HPDE6-E6E7 (cell line): ENCODE data around the gene SBF2.

Source experiments
- DNase-seq: peaks from one replicate; pipeline ENCODE4 v3.0.0; 2011; ENCODE audit warnings: missing footprints; ENCODE audit errors: extremely low spot score

Gene SBF2

GRCh38 chr11:9817191-9817590 is 476.8 kb downstream of the SBF2 start:
- no peak for DNase-seq

DNA sequence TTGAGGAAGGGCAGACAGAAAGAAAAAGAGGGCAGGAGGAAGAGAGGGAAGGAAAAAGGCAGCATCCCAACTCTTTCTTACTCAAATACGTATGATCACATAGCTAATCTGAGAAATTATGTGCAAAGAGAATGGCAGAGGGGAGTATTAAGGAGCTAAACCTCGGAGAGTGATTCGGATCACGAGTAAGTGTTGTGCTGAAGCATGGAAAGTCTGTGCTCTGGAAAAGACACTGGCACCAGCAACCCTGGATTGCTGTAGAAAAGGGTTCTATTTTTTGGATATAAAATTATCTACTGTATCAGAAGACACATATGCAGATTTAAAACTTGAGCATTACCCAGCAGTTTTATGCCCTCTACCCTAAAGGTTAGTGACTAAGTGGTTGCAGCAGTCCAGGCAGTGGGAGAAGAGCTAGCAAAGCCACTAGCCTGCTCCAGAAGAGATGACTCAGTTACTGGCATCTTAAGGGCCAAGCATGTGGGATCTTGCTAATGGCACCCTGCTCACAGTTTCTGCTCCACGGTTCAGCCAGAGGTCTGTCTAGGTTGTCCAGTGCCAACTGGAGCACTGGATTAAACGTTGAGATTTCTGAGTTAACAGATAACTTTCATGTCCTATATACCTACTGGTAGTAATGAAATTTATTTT is 478.4 kb downstream of the SBF2 start:
- peak; percentile 53 for DNase-seq

DNA sequence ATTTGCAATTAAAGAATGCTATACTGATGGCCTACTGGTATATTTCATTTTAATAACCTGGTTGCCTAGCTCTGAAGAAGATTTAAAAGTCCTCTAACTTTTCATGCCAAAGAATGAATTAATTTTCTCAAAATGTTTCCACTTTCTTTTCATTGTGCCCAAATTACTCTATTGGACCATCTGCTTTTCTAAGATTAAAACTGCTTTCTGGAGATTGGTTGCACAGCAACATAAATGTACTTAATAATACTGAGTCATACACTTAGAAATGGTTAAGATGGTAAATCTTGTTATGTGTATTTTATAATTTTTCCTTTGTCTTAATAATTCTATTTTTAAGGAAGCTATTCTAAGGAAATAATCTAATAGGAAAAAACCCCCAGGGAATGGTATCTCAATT is 479.9 kb downstream of the SBF2 start:
- no peak for DNase-seq

DNA sequence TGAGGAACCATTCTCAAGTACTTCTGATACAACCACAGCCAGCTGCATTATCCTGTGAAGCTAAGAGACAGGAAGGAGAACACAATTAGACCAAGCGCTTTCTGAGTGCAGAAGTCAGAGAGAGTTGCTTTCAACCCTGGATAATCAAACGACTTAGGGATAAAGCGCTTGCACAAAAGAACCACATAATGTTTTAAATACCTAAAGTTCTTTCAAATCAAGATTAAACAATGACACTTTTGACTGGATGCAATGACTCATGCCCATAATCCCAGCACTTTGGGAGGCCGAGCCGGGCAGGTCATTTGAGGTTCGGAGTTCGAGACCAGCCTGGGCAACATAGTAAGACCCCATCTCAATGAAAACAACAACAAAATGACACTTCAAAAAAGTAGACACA is 485.1 kb downstream of the SBF2 start:
- DNase-seq = no peak

DNA sequence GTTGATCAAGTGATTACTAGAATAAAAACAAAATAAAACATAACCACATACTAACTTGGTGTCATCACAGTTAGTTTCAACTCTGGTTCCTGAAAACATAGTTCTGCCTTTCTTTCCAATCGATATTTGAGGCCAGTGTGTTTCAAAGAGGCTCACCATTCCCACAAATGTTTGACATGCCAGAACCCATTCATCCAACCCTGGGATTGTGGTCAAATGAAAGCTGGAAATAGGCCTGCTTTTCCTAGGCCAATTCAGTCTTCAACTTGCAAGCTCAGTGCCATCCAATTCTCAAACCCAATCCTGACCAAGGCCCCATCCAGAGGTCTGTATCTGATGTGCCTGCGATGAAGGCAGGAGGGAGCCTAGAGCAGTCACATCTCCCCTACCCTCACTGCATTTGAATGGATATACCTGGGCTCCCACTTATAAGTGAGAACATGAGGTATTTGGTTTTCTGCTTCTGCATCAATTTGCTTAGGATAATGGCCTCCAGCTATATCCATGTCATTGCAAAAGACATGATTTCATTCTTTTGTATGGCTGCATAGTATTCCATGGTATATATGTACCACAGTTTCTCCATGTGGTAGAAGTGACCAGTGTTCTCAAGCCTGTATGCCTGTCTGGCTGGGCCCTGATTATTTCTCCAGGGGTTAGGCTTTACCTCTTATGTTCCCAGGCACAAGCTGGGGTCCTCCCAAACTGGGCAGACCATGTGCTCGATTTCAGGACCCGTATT is 486.9 kb downstream of the SBF2 start:
- no peak for DNase-seq

DNA sequence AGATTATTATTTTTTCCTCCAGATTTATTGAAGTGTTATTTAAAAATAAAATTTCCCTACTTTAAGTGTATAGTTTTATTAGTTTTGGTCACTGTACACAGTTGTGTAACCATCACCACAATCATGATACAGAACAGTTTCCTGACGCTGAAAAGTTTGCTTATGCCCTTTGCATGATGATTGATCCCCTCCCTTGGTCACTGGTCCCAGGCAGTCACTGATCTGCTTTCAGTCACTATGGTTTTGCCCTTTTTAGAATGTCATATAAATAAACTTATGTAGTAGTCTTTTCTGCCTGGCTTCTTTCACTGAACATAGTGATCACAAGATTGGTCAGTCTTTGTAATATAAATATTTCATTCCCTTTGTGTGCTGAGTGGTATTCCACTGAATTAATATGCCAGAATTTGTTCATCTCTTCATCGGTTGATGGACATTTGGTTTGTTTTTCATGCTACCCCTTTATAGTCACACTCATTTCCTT is 489.6 kb downstream of the SBF2 start:
- DNase-seq = no peak

- DNase-seq = no peak
Observed at GRCh38 chr11:9803685-9804418, 490.2 kb downstream of the SBF2 start.

GRCh38 chr11:9802291-9802861 is 491.6 kb downstream of the SBF2 start:
- peak; percentile 15 for DNase-seq

GRCh38 chr11:9799886-9800285 is 494.1 kb downstream of the SBF2 start:
- DNase-seq = no peak

DNA sequence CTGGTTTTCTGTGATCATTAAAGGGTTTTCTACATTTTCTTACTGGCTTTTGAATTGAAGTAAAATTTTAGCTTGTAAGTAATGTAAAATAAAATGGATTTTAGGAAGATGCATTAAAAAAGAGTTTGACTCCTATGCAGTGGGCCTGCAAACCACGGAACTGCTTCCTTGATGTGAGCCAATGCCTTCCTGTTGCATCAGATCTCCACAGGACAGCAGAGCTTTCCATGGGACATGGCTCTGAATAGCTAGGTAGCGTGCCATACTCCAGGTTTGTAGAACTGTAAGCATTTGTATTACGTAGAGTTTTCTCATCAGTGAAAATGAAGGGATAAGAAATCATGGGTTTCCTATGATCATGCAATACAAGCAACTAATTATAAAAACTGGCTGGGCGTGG is 496.7 kb downstream of the SBF2 start:
- DNase-seq = no peak

GRCh38 chr11:9796854-9797253 is 497.2 kb downstream of the SBF2 start:
- DNase-seq = no peak

- no peak for DNase-seq
Observed at GRCh38 chr11:9796266-9796665, 497.8 kb downstream of the SBF2 start.

- DNase-seq = no peak
Observed at GRCh38 chr11:9790703-9791102, 503.3 kb downstream of the SBF2 start.

DNA sequence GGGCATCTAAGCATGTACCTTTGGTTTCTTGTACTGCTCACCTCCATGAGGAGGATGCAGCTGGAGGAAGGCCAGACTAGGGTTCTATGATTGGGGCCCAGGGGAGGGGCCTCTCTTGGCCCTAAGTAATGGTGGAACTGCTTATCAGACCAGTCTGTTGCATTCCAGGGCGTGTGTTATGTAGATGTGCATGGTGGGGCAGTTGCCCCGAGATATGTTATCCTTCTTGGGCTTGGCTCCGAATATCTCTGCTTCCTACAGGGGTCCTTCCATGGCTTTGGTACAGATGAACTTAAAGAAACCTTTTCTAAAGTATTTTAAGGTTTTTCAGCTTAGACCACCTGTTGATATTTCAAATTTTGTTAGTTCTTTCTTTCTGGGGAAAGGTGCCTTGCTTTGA is 504.1 kb downstream of the SBF2 start:
- no peak for DNase-seq

GRCh38 chr11:9787981-9788521 is 506.0 kb downstream of the SBF2 start:
- no peak for DNase-seq

DNA sequence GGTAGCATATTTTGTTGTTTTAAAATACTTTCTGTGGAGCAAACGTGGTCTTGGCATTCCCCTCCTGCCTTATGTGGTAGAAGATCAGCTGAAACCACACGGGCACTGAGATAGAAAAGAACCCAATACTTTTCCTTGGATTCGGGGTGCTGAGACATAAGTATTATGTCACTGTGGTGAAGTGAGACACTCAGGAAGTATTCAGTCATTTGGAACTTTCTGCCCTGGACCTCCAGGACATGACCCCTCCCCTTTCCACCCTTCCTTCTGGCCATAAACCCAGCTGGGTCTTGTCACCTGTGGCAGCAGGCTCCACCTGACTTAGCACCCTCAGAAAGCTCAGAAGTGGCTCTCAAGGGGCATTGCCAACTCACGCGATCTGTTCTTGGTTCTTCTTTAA is 506.8 kb downstream of the SBF2 start:
- DNase-seq = no peak

- DNase-seq = no peak
Observed at GRCh38 chr11:9784602-9785315, 509.3 kb downstream of the SBF2 start.

- DNase-seq = no peak
Observed at GRCh38 chr11:9783986-9784385, 510.0 kb downstream of the SBF2 start.

DNA sequence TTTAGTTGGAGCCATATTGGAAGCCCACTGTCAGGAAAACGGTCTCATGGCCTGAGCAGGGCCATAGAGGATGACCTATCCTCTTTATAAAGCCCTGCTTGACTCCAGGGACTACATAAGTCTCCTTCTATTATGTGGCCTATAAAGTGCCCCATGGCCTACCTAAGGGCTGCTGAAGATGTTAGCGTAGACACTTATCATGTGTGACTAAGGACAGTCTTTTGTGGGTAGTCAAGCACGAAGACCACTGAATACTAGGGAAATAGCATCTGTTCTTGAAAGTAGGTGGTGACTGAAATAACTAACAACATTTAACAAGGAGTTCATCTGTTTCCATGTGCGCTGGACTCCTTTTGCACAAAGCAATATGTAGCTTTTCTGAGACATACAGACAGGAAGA is 513.1 kb downstream of the SBF2 start:
- no peak for DNase-seq

- no peak for DNase-seq
Observed at GRCh38 chr11:9777525-9777924, 516.5 kb downstream of the SBF2 start.

DNA sequence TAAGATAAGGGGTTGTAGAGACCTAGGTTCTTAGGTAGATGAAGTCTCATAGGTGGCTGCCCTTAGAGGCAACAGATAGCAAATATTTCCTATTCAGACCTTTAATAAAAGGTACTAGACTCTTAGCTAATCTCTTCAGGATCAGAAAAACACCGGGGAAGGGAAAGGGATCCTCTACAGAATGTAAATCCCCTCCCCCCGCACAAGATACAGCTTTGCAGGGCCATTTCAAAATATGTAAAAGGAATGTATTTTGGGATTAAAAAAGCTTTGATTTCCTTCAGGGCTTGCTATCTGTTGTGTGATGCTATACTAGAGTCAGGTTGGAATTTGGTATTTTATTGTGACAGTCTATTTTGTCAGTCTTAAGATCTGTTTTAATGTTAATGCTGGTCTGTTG is 517.0 kb downstream of the SBF2 start:
- no peak for DNase-seq

GRCh38 chr11:9776203-9776602 is 517.8 kb downstream of the SBF2 start:
- no peak for DNase-seq
